Small intestine (tissue), 7 donors: Measurements from ENCODE around the gene SLC51B. TPM values are rescaled to one million over a fixed set of nuclear protein-coding genes. Genes with fewer than 3 reads are reported as not detected.

Experiments used
- DNase-seq, 2 donors: peaks; one replicate each; pipeline versions ENCODE4 v3.0.0 to v3.0.0-alpha.2; 2013
- FAIRE-seq: peaks from 2 replicates; lab custom pipeline; 2012; peaks lifted over from hg19 to GRCh38; lab: Jason Lieb, UNC
- H3K27ac ChIP-seq, 3 donors: one replicate each; pipeline ENCODE4 v1.5.1; 2013; ENCODE audit warnings: low read length in 2 of 3, mild to moderate bottlenecking in 2 of 3, control low read depth in 1 of 3, inconsistent platforms in 1 of 3, low read depth in 1 of 3, moderate library complexity in 1 of 3
- H3K27me3 ChIP-seq, 3 donors: one replicate each; pipeline ENCODE4 v1.6.1; 2013; ENCODE audit warnings: low read length in 3 of 3, inconsistent platforms in 1 of 3; ENCODE audit not compliant: control insufficient read depth in 3 of 3, insufficient read depth in 3 of 3
- H3K36me3 ChIP-seq, 3 donors: one replicate each; pipeline ENCODE4 v1.6.1; 2013; ENCODE audit warnings: low read length in 3 of 3, inconsistent platforms in 1 of 3, low read depth in 1 of 3, mild to moderate bottlenecking in 1 of 3, moderate library complexity in 1 of 3; ENCODE audit not compliant: control insufficient read depth in 3 of 3, insufficient read depth in 2 of 3
- H3K4me1 ChIP-seq, 3 donors: one replicate each; pipeline ENCODE4 v1.6.1; 2013; ENCODE audit warnings: low read length in 2 of 3, inconsistent platforms in 1 of 3, low read depth in 1 of 3, mild to moderate bottlenecking in 1 of 3, moderate library complexity in 1 of 3; ENCODE audit not compliant: control insufficient read depth in 3 of 3, insufficient read depth in 2 of 3
- H3K4me3 ChIP-seq, 3 donors: one replicate each; pipeline ENCODE4 v1.5.1; 2013; ENCODE audit warnings: low read length in 3 of 3, control low read depth in 1 of 3, inconsistent platforms in 1 of 3, low read depth in 1 of 3, mild to moderate bottlenecking in 1 of 3, moderate library complexity in 1 of 3
- H3K9me3 ChIP-seq, 2 donors: one replicate each; pipeline ENCODE4 v1.6.1; 2013; ENCODE audit warnings: low read depth in 1 of 2, low read length in 1 of 2; ENCODE audit not compliant: control insufficient read depth in 2 of 2, insufficient read depth in 1 of 2
- WGBS, 3 donors: extraction: QIAGEN DNeasy Blood & Tissue Kit; methylation state at CpG; one replicate each; pipeline ENCODE4 v1.1.7; 2013; 5-methylcytosine and 5-hydroxymethylcytosine counted together
- polyA plus RNA-seq, 4 donors: library from polyadenylated mRNA; stranded (reverse) in 3 of 4; unstranded in 1 of 4; fragments of 200-250 nt in 3 of 4; fragments of 120-200 nt in 1 of 4; gene quantifications; one replicate each; pipeline versions ENCODE4 v1.2.1 to v1.2.3, GENCODE V29; 2013
- donor health status: healthy with polysubstance abuse.
- donor health status: control.
- donor health status: control.
- donor health status: Bipolar disorder and iron deficiency.
- donor health status: healthy.

The SLC51B gene
- polyA plus RNA-seq, 4 donors = 23.5 to 258 (median 162) TPM

- DNase-seq = peak; percentile 72 to 87
- WGBS, 3 donors = 3 to 9% (median 4%) methylated on average over 4 of the region's 4 CpGs
- H3K4me3 ChIP-seq = no peak overlapping the region
- FAIRE-seq = no peak
- no peaks in the 10 kb centered on the region for H3K9me3 ChIP-seq
- no peaks in the 10 kb centered on the region for H3K27me3 ChIP-seq
- H3K27ac ChIP-seq = peak overlapping the region in 1 of 3 donors; percentile 36
- H3K4me1 ChIP-seq = peaks cover 2 to 39% (median 2%) of the 10 kb centered on the region in 3 donors
- no peaks in the 10 kb centered on the region for H3K36me3 ChIP-seq
These were observed 11.4 kb upstream of the SLC51B start for GRCh38 chr15:65033659-65034269.

GRCh38 chr15:65034719-65035118, 10.5 kb upstream of the SLC51B start:
- peaks cover 2 to 49% (median 5%) of the 10 kb centered on the region in 3 donors for H3K4me1 ChIP-seq
- H3K27me3 ChIP-seq = no peaks in the 10 kb centered on the region
- no peaks in the 10 kb centered on the region for H3K9me3 ChIP-seq
- DNase-seq (no peak), FAIRE-seq (no peak)
- WGBS, 3 donors = 87 to 90% (median 89%) methylated on average over 11 of the region's 11 CpGs
- H3K27ac ChIP-seq = peak overlapping the region in 1 of 3 donors; percentile 16
- no peaks in the 10 kb centered on the region for H3K36me3 ChIP-seq
- H3K4me3 ChIP-seq = no peak overlapping the region

- peak; percentile 60 to 84 for DNase-seq
- 15 to 66% (median 35%) methylated on average over 1 of the region's 1 CpG for WGBS, 3 donors
- Histone ChIP-seq H3K4me3 (no peak overlapping the region), H3K9me3 (peaks cover 0 to 8% of the 10 kb centered on the region in 2 donors), H3K27me3 (no peaks in the 10 kb centered on the region), H3K36me3 (no peaks in the 10 kb centered on the region), H3K4me1 (peaks cover 3 to 60% (median 3%) of the 10 kb centered on the region in 3 donors), H3K27ac (peak overlapping the region in 1 of 3 donors; percentile 79)
- FAIRE-seq = no peak
These were observed 7.9 kb upstream of the SLC51B start for GRCh38 chr15:65037309-65037708.

GRCh38 chr15:65038428-65038827, 6.8 kb upstream of the SLC51B start:
- no peak overlapping the region for H3K27ac ChIP-seq
- H3K36me3 ChIP-seq = no peaks in the 10 kb centered on the region
- H3K27me3 ChIP-seq = no peaks in the 10 kb centered on the region
- no peak overlapping the region for H3K4me3 ChIP-seq
- FAIRE-seq = no peak
- DNase-seq = no peak
- H3K9me3 ChIP-seq = peaks cover 0 to 9% of the 10 kb centered on the region in 2 donors
- 89 to 97% (median 93%) methylated on average over 3 of the region's 3 CpGs for WGBS, 3 donors
- peaks cover 9 to 62% (median 10%) of the 10 kb centered on the region in 3 donors for H3K4me1 ChIP-seq

- WGBS, 3 donors = 77 to 88% (median 82%) methylated on average over 5 of the region's 5 CpGs
- H3K27ac ChIP-seq = no peak overlapping the region
- peaks cover 0 to 9% of the 10 kb centered on the region in 2 donors for H3K9me3 ChIP-seq
- H3K4me1 ChIP-seq = peaks cover 9 to 65% (median 10%) of the 10 kb centered on the region in 3 donors
- no peak overlapping the region for H3K4me3 ChIP-seq
- no peaks in the 10 kb centered on the region for H3K27me3 ChIP-seq
- DNase-seq = no peak
- no peaks in the 10 kb centered on the region for H3K36me3 ChIP-seq
- FAIRE-seq = no peak
These were observed 6.4 kb upstream of the SLC51B start for GRCh38 chr15:65038836-65039235.

- WGBS, 3 donors = 87 to 92% (median 91%) methylated on average over 6 of the region's 6 CpGs
- Histone ChIP-seq H3K27me3 (no peaks in the 10 kb centered on the region), H3K4me1 (peaks cover 9 to 70% (median 10%) of the 10 kb centered on the region in 3 donors), H3K27ac (no peak overlapping the region), H3K4me3 (no peak overlapping the region), H3K9me3 (peaks cover 0 to 9% of the 10 kb centered on the region in 2 donors), H3K36me3 (no peaks in the 10 kb centered on the region)
- no peak for FAIRE-seq
- no peak for DNase-seq
These were observed 4.7 kb upstream of the SLC51B start for GRCh38 chr15:65040461-65040860.

GRCh38 chr15:65041787-65042186, 3.4 kb upstream of the SLC51B start:
- 51 to 78% (median 58%) methylated on average over 2 of the region's 2 CpGs for whole genome bisulfite sequencing, 3 donors
- DNase-seq (no peak), FAIRE-seq (no peak)
- peaks cover 0 to 9% of the 10 kb centered on the region in 2 donors for H3K9me3 ChIP-seq
- no peaks in the 10 kb centered on the region for H3K27me3 ChIP-seq
- peaks cover 9 to 67% (median 10%) of the 10 kb centered on the region in 3 donors for H3K4me1 ChIP-seq
- no peak overlapping the region for H3K4me3 ChIP-seq
- no peaks in the 10 kb centered on the region for H3K36me3 ChIP-seq
- peak overlapping the region in 2 of 3 donors; percentile 30 to 88 for H3K27ac ChIP-seq

GRCh38 chr15:65042776-65043327, 2.3 kb upstream of the SLC51B start:
- FAIRE-seq = no peak
- no peaks in the 10 kb centered on the region for H3K27me3 ChIP-seq
- peaks cover 7 to 63% (median 10%) of the 10 kb centered on the region in 3 donors for H3K4me1 ChIP-seq
- WGBS, 3 donors = 7 to 37% (median 34%) methylated on average over 4 of the region's 4 CpGs
- H3K9me3 ChIP-seq = peaks cover 0 to 9% of the 10 kb centered on the region in 2 donors
- H3K27ac ChIP-seq = peak overlapping the region; percentile 67 to 88 (median 75)
- no peak overlapping the region for H3K4me3 ChIP-seq
- no peaks in the 10 kb centered on the region for H3K36me3 ChIP-seq
- DNase-seq = peak; percentile 75 to 78
